ENCODE measurements around the gene TPRKB. TPM values are rescaled to one million over a fixed set of nuclear protein-coding genes. Genes with fewer than 3 reads are reported as not detected.
A peak's percentile ranks its signal among the peaks of the same experiment; 100 is the strongest.
"Not testable (repeated sequence)": the region's sequence is repeated elsewhere in the genome, so short reads cannot be mapped to it uniquely, and the experiment has no call there.

TPRKB gene
- total RNA-seq, 1 donor from 2014 or later, result 157 TPM

DNA sequence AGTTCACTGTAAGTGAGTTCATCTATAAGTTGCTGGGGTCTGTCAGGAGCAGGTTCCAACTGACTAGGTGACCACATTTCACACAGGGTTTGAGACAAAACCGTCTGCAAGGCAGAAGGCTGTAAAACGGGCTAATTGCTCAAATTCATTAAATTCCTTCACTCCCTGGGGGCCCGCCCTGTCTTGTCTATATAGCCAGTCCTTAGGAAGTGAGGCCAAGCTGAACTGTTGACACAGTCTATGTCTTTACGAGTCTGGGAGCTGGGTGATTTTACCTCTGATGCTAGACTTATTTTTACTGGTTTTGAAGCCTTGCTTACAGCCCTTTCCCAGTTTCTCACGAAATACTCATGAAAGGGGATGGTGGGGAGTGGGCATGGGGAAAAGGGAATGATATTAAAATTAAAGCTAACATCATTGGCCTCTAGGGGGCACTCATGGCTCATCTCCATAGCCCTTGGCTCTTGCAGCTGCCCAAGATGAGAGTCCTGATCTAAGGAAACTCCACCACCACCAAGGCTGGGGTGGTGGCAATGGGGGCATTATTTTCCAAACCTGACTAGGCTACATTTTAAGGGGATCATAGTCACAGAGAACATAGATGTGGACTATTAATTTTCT lies 57.1 kb downstream of the TPRKB start:
- H3K4me1 Mint-ChIP-seq; H3K27ac ChIP-seq; H3K36me3 Mint-ChIP-seq; H3K4me1 ChIP-seq; H4K20me1 ChIP-seq (ENCODE audit: low read depth); H3K9ac ChIP-seq; H3K27me3 Mint-ChIP-seq (ENCODE audit: insufficient read depth, low read depth); H3K36me3 ChIP-seq; H3K9me3 ChIP-seq (ENCODE audit: low read depth); H3K4me2 ChIP-seq; H3K9me3 Mint-ChIP-seq; H3F3A ChIP-seq (ENCODE audit: low read depth); H3K79me2 ChIP-seq (ENCODE audit: low read depth); H3K27ac Mint-ChIP-seq; H3K4me3 ChIP-seq; H3K4me3 Mint-ChIP-seq: not testable (repeated sequence)
- peak; percentile 69 for DNase-seq (ENCODE audit: low spot score)
- TF ChIP-seq, protein P1, sequence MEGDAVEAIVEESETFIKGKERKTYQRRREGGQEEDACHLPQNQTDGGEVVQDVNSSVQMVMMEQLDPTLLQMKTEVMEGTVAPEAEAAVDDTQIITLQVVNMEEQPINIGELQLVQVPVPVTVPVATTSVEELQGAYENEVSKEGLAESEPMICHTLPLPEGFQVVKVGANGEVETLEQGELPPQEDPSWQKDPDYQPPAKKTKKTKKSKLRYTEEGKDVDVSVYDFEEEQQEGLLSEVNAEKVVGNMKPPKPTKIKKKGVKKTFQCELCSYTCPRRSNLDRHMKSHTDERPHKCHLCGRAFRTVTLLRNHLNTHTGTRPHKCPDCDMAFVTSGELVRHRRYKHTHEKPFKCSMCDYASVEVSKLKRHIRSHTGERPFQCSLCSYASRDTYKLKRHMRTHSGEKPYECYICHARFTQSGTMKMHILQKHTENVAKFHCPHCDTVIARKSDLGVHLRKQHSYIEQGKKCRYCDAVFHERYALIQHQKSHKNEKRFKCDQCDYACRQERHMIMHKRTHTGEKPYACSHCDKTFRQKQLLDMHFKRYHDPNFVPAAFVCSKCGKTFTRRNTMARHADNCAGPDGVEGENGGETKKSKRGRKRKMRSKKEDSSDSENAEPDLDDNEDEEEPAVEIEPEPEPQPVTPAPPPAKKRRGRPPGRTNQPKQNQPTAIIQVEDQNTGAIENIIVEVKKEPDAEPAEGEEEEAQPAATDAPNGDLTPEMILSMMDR (IDR thresholded peaks at IDR 0.05), result peak; percentile 76
- H2AFZ ChIP-seq (replicated peaks), result peak overlapping the region; percentile 11
- H3K27me3 ChIP-seq, result peaks cover 23% of the 10 kb centered on the region

Other genes with a start within 250 kb of the TPRKB start
- gene NAT8, start 94.9 kb downstream of the TPRKB start, total RNA-seq (ENCODE audit: low replicate concordance), result not detected in 2 replicates
- 29.5 and 43.5 TPM in 2 replicates for gene DUSP11, start 42.8 kb upstream of the TPRKB start, total RNA-seq (ENCODE audit: low replicate concordance)
- 0.06 and 0.21 TPM in 2 replicates for gene C2orf78, start 46.8 kb upstream of the TPRKB start, total RNA-seq (ENCODE audit: low replicate concordance)
- 34.0 and 77.3 TPM in 2 replicates for gene STAMBP, start 91.6 kb upstream of the TPRKB start, total RNA-seq (ENCODE audit: low replicate concordance)
- 0.19 and 0.32 TPM in 2 replicates for gene ACTG2, start 155.7 kb upstream of the TPRKB start, total RNA-seq (ENCODE audit: low replicate concordance)
- gene DGUOK, start 189.5 kb upstream of the TPRKB start, total RNA-seq (ENCODE audit: low replicate concordance), result 79.0 and 85.5 TPM in 2 replicates
- 6.2 and 9.1 TPM in 2 replicates for gene TET3, start 247.6 kb upstream of the TPRKB start, total RNA-seq (ENCODE audit: low replicate concordance)